Glomerular visceral epithelial cell (primary cell): ENCODE results near the gene TMEM179B.
"Not testable (repeated sequence)": the region's sequence is repeated elsewhere in the genome, so short reads cannot be mapped to it uniquely, and the experiment has no call there.

Source experiments
- DNase-seq: peaks from one replicate; pipeline ENCODE4 v3.0.0-alpha.2; 2016; ENCODE audit errors: extremely low spot score

Gene TMEM179B

DNA sequence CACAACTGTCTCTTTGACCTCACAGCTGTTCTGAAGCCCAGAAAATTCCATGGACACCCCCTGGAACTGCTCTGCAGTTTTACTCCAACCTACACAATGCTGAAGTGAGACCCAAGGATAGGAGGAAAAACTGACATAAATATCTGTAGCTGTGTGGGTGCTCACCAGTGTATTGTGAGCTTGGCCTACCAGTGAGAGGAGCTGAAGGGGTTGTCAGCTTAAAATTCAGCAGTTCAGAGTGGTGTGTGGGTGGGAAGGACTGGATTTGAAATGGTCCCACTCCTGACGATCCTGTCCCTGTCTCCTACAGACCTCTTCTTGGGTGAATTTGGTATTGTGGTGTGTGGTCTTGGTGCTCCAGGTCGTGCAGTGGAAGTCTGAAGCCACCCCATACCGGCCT lies 2.4 kb downstream of the TMEM179B start:
- DNase-seq = no peak

DNA sequence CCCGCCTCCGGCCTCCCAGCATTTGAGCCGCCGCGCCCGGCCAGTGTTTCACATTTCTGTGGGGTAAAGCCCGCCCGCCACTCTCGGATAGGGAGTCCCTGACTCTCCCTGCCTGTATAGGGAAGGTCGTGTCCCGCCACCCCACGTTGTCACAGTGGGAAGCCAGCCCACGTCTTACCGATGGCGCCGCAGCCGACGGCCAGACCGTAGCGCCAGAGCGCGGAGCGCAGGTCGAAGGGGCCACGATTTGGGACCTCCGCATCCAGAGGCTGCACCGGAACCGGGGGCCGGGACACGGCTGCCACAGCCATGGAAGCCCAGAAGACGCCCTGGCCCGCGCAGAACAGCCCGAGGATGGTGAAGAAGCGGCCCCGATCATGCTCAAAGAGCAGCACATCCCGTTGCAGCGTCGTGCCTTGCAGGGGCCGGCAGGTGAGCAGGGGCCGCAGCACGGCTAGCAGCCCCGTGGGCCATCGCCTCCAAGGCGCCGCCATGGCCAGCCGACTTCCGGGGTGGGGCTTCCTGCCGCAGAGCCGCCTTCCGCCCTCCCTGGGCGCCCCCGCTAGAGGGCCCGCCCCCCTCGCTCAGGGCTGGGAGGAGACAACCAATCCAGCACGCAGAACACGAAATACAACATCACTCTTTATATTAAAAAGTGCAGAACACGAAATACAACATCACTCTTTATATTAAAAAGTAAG lies 4.4 kb downstream of the TMEM179B start, which contains the start of gene TMEM223:
Gene TMEM223 (minus strand): TSS at position 506 of the 701 bp plus-strand sequence. CDS start 12 bp downstream, at position 494.
- DNase-seq = peak; percentile 82

GRCh38 chr11:62792202-62792575 lies 5.0 kb downstream of the TMEM179B start:
- DNase-seq = peak; percentile 17

GRCh38 chr11:62794201-62794775 lies 7.1 kb downstream of the TMEM179B start:
- no peak for DNase-seq

- no peak for DNase-seq
Measured at GRCh38 chr11:62796281-62796680, 9.1 kb downstream of the TMEM179B start.

GRCh38 chr11:62799486-62799885 lies 12.3 kb downstream of the TMEM179B start:
- no peak for DNase-seq

DNA sequence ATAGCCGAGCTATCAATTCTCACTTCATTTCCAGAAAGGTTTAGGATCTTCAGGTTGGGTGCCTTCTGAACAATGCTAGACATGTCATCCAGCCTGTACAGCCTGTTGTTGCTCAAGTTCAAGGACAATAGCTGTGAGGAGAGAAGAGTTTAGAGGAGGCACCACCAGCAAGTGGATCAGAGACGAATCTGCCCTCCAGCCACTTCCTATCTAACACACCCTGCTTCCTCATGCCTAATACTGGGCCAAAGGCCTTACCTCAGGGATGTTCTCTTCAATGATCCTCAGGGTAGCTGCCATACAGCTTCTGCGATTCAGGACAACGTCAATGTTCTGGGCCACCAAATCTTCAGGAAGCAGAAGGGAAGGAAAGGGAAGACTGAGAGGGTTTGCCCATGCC lies 13.9 kb downstream of the TMEM179B start:
- DNase-seq = no peak

GRCh38 chr11:62804310-62805075 lies 17.3 kb downstream of the TMEM179B start:
- peak; percentile 37 for DNase-seq

DNA sequence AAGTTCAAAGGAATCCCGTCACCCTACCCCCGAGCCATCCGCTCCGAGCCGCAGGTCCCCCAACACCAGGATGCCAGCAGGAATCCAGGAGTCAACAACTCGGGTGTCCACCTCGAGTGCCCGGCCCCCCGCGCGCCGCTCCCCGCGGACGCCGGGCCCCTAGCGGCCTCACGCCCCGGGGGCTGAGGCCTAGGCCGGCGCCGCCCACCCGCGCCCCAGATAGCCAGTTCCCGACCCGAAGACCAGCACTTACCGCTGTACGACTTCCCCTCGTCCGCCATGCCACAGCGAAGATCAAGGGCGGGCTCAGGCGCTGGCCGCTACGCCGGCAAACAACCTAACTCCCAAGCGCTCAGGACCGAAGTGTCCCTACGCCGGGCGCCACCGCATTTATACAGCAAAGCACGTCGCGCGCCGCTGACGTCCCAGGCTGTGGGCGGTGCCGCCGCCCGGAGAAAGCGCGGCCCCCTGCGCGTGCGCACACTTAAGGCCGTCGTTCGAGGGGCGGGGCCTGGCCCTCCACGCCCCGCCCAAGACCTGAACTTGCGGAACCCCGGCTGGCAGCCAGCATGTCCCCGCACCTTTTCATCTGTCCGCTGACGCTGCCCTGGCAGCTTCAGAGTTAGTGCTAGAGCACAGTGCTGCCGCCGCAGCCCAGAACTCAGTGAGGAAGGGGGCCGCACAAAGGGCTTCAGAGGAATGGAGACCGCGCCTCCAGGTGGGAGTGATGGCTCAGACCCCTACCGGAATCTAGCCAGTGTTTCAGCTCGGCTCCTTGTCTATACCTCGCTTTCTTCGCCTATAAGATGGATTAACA lies 18.1 kb downstream of the TMEM179B start, which contains the start of gene NXF1:
Gene NXF1 (minus strand): TSS at position 365 of the 817 bp plus-strand sequence. CDS start 84 bp downstream, at position 281.
- peak; percentile 97 for DNase-seq

- DNase-seq = peak; percentile 37
Measured at GRCh38 chr11:62805961-62806441, 18.8 kb downstream of the TMEM179B start.

DNA sequence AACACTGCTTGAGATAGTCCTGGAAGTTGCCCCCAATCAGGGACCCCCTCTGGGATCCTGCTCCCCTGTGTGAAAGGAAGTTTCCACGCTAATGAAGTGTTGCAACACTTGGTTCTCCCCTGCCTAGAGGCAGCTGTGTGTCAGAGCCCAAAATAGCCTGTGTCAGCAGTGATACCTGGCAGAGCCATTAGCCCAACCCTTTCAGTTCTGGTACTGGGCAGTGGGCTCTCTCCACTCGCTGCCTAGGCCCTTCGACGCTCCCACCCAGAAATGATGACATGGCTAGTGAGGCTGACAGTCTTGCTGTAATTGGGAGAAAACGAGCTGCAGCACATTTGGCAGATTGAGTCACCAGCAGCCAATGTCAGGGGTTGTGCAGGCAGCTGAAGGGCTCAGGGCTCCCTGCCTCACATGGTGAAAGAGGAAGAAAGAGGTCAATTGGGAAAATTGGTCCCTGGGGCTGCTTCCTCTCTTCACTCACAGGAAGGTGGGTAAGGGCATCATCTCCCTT lies 19.5 kb downstream of the TMEM179B start:
- DNase-seq = no peak

GRCh38 chr11:62810748-62811147 lies 23.5 kb downstream of the TMEM179B start:
- no peak for DNase-seq

DNA sequence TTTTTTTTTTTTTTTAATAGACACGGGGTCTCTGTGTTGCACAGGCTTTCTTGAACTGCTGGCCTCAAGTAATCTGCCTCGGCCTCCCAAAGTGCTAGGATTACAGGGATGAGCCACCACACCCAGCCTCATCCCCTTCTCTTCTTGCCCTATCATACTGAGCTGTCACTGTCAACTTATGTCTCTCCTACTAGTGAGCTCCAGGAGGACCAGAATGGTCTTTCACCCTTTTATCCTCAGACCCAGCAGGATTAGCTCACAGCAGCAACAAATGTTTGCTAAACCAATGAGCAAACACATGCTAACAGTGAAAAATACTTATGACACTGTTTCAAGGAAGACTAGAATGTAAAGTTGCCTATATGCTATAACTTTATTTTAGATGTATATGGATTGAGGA lies 24.5 kb downstream of the TMEM179B start:
- DNase-seq = no peak

DNA sequence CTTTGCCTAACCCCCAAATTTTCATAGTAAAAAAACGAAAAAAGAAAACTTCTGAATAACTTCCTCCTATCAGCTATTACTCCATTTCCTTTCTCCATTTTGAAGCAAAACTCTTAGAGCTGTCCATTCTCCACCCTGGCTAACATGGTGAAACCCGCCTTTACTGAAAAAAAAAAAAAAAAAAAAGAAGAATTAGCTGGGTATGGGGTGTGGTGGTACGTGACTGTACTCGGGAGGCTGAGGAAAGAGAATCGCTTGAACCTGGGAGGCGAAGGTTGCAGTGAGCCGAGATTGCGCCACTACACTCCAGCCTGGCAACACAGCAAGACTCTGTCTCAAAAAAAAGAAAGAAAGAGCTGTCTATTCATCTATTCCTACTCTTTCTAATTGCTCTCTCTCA lies 29.4 kb downstream of the TMEM179B start:
- no peak for DNase-seq

- no peak for DNase-seq
Measured at GRCh38 chr11:62817129-62817528, 29.9 kb downstream of the TMEM179B start.

- no peak for DNase-seq
Measured at GRCh38 chr11:62823677-62824076, 36.5 kb downstream of the TMEM179B start.

GRCh38 chr11:62828130-62828529 lies 40.9 kb downstream of the TMEM179B start:
- DNase-seq = not testable (repeated sequence)

GRCh38 chr11:62830904-62831519 lies 43.8 kb downstream of the TMEM179B start:
- DNase-seq = no peak

DNA sequence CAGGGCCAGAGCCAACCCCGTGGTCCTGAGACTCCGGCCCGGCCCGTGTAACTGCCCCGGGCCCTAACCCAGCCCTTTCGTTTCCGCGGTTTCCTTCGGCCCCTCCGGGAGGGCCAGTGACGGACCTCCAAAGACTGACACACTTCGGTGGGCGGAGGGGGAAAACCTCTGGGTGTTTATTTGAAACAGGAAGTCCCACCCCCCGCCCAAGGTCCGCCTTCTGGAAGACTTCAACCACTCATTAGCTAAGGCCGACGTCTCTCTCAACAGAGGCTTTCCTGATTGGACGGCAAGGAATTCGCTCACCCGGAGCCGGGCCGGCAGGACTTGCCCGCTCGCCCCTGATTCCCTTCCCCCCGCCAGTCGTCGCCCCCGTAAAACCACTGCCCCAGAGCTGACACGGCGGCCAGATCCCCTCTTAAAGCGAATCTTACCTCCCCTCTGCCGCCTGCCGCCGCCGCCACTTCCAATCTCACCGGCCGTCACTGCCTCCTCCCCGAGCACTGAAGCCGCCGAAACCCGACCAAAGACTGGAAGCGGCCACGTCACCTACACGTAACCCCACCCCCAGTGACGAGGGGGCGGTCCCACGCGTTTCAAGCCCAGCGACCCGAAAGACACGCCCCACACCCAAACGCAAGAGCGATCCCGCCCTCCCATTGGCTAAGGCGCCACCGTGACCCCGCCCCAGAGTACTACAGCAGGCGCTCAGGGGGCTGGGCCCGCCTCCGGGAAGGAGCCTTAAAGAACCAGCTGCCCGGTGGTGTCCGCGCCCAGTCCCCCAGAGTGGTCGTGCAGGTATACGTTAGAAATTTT lies 44.5 kb downstream of the TMEM179B start, which contains the start of gene STX5:
Gene STX5 (minus strand): TSS at position 532 of the 816 bp plus-strand sequence. CDS start 808 bp downstream, outside the sequence.
- peak; percentile 98 for DNase-seq
